Progenitor cell of endocrine pancreas (in vitro differentiated cells): Measurements from ENCODE around the gene KLHDC9. TPM values are rescaled to one million over a fixed set of nuclear protein-coding genes. Genes with fewer than 3 reads are reported as not detected.
A peak's percentile ranks its signal among the peaks of the same experiment; 100 is the strongest.

Experiments
- DNase-seq: peaks from one replicate; pipeline ENCODE4 v3.0.0; 2021; ENCODE audit warnings: low spot score; ENCODE audit not compliant: unreplicated experiment
- H3K27ac Mint-ChIP-seq: 2 replicates; pipeline ENCODE4 v1.8.0; 2021; ENCODE audit warnings: mild to moderate bottlenecking, moderate library complexity, mixed read lengths
- H3K27me3 Mint-ChIP-seq: 2 replicates; pipeline ENCODE4 v1.8.0; 2021; ENCODE audit warnings: mixed read lengths
- H3K36me3 Mint-ChIP-seq: 2 replicates; pipeline ENCODE4 v1.8.0; 2022; ENCODE audit warnings: mixed read lengths; ENCODE audit not compliant: insufficient read depth
- H3K4me1 Mint-ChIP-seq: 2 replicates; pipeline ENCODE4 v1.8.0; 2021; ENCODE audit warnings: low read depth, mixed read lengths
- H3K4me3 Mint-ChIP-seq: 2 replicates; pipeline ENCODE4 v1.8.0; 2021; ENCODE audit warnings: low read depth, mild to moderate bottlenecking, moderate library complexity, mixed read lengths
- H3K9me3 Mint-ChIP-seq: 2 replicates; pipeline ENCODE4 v1.8.0; 2021; ENCODE audit warnings: low read depth, mixed read lengths
- total RNA-seq: library from RNA; stranded (reverse); gene quantifications from 2 replicates; pipeline ENCODE4 v1.2.1, GENCODE V29; 2021
- TF ChIP-seq, protein P1 (sequence below): fragments of 200-600 bp; sonication (generic); IDR thresholded peaks from one replicate; pipeline ENCODE4 v1.5.0; 2021; ENCODE audit warnings: antibody characterized with exemption, mild to moderate bottlenecking; ENCODE audit not compliant: unreplicated experiment

Gene KLHDC9
- total RNA-seq, 1 donor from 2014 or later, result 14.7 TPM

DNA sequence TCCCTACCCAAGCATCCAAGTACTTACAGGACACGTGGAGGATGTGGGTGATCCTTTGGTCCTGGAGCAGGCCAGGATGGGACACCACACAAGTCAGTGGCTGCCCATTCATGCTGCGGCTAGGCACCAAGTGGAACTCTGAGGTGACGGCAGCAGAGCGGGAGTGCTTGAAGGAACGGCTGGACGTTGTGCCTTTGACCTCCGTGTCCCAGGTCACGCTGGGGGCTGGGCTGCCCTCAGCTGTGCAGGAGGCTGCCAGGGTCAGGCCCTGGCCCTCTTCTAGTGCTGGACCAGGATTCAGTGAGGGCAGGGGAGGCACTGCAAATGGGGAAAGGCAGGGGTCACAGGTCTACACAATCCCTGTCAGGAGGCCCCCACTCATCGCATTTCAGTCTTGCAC is 20.7 kb upstream of the KLHDC9 start:
- peaks cover 3% of the 10 kb centered on the region for H3K4me1 Mint-ChIP-seq
- H3K4me3 Mint-ChIP-seq, result no peak overlapping the region
- H3K27ac Mint-ChIP-seq, result no peak overlapping the region
- DNase-seq, result no peak
- H3K27me3 Mint-ChIP-seq, result no peaks in the 10 kb centered on the region
- TF ChIP-seq, protein P1, sequence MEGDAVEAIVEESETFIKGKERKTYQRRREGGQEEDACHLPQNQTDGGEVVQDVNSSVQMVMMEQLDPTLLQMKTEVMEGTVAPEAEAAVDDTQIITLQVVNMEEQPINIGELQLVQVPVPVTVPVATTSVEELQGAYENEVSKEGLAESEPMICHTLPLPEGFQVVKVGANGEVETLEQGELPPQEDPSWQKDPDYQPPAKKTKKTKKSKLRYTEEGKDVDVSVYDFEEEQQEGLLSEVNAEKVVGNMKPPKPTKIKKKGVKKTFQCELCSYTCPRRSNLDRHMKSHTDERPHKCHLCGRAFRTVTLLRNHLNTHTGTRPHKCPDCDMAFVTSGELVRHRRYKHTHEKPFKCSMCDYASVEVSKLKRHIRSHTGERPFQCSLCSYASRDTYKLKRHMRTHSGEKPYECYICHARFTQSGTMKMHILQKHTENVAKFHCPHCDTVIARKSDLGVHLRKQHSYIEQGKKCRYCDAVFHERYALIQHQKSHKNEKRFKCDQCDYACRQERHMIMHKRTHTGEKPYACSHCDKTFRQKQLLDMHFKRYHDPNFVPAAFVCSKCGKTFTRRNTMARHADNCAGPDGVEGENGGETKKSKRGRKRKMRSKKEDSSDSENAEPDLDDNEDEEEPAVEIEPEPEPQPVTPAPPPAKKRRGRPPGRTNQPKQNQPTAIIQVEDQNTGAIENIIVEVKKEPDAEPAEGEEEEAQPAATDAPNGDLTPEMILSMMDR, result no peak
- no peaks in the 10 kb centered on the region for H3K36me3 Mint-ChIP-seq
- H3K9me3 Mint-ChIP-seq, result no peaks in the 10 kb centered on the region

DNA sequence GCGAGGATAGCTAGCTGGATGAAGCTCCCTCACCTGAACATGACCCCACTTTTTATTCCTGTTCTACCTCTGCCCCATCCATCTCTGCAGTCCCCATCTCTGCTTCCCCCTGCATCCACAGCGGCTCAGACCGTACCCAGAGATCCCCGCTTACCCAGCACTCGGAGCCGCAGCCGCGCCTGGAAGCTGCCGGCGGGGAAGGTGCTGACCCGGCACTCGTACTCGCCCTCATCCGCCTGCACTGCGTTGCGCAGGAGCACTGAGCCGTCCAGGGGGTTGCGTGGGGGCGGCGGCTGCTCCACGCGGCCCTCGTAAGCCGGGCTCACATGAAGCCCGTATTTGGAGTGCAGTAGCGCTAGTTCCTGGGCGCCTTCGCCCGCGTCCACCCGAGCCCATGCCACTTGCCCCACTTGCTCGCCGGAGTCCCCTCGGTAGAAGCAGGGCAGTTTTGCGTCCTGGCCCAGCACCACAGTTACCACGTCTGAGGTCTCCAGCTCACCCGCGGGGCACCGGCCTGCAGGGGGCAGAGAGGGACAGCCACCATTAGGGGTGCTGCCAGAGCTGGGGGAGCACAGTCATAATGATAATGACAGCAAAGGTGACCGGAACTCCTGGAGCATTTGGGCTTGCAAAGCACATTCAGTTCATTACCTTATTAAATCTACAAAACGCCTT is 18.6 kb upstream of the KLHDC9 start:
- Mint-ChIP-seq H3K9me3 (no peaks in the 10 kb centered on the region), H3K36me3 (no peaks in the 10 kb centered on the region), H3K27me3 (no peaks in the 10 kb centered on the region), H3K4me1 (peaks cover 18% of the 10 kb centered on the region), H3K4me3 (no peak overlapping the region), H3K27ac (no peak overlapping the region)
- TF ChIP-seq, protein P1, result no peak
- DNase-seq, result no peak

DNA sequence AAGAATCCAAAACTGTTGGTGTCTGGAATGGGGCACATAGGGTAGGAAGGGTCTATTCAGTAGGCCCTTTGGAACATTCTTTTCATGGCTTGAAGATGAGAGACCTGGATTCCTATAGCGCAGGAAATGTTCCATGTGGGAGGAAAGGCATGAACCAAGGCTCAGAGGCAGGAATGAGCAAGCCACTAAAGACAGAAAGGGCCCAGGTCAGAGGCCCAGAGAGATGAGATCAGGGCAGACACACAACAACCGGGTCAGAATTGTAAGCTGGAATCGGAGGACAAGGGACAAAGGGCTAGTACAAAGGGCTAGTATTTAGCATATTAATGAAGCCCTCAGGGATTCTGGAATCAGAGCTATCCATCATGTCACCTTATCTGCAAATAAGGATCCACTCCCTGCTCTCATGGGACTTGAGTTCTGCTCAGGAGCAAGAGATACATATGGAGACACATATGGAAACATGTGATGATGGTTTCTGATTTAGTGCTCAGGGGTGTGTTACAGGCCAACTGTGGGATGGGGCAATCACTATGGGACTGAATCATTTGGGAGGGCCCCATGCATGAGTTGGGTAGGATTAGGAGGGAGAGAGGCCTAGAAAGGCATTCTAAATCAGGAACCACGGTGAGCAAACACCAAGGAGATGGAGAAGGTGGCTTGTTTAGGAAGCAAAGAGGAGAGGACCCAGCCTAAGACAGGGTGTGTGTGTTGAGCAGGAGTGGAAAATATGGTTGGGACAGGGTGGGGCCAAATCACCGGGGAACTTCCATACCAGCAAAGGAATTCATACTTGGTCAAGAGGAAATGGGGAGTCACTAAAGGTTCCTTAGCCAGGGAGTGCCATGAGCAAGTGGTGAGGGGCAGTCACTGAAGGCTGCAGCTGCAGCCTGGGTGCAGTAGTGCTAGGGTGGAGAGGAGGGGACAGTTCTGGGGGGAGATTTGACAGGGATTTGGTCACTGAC is 17.4 kb upstream of the KLHDC9 start:
- Mint-ChIP-seq H3K9me3 (no peaks in the 10 kb centered on the region), H3K27ac (peak overlapping the region; percentile 46), H3K36me3 (no peaks in the 10 kb centered on the region), H3K4me3 (no peak overlapping the region), H3K27me3 (no peaks in the 10 kb centered on the region), H3K4me1 (peaks cover 24% of the 10 kb centered on the region)
- DNase-seq, result no peak
- TF ChIP-seq, protein P1, result no peak

DNA sequence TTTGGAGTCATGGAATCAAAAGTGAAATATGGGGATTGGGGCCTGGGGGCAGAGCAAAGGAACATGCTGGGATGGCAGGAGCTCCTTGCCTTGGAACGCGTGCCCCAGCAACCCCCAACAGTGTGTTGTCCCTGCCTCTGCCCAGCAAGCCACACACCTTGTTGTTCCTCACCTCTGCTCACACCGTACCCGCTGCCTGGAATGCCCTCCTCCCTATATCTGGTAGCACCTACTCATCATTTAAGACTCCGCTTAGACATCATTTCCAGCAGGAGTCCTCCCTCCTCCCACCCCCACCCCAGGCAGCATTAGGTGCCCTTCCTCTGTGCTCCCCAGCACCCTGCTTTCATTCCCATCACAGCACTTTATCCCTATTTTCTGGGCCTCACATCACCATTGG is 16.6 kb upstream of the KLHDC9 start:
- peaks cover 30% of the 10 kb centered on the region for H3K4me1 Mint-ChIP-seq
- no peaks in the 10 kb centered on the region for H3K27me3 Mint-ChIP-seq
- no peak for DNase-seq
- H3K4me3 Mint-ChIP-seq, result no peak overlapping the region
- no peaks in the 10 kb centered on the region for H3K36me3 Mint-ChIP-seq
- TF ChIP-seq, protein P1, result no peak
- H3K9me3 Mint-ChIP-seq, result no peaks in the 10 kb centered on the region
- H3K27ac Mint-ChIP-seq, result peak overlapping the region; percentile 14

DNA sequence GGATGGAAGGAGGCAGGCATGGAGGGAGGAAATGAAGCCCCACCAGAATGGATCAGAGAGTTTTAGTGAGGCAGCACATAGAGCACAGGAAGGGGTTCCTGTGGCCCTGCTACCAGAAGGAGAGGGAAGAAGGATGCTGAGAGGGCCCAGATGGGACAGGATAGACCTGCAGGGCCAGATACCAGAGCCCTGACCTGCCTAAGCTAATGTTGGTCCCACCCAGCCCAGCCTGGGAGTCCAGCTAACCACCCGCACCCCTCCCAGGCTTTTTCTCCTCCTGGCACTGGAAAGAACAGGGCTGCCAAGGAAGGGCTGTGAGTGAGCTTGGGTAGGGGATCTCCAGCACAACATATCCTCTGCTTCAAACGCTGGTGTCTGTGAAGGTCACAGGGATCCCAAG is 15.7 kb upstream of the KLHDC9 start:
- Mint-ChIP-seq H3K4me1 (peaks cover 31% of the 10 kb centered on the region), H3K4me3 (no peak overlapping the region), H3K27ac (peak overlapping the region; percentile 98), H3K27me3 (no peaks in the 10 kb centered on the region), H3K36me3 (no peaks in the 10 kb centered on the region), H3K9me3 (no peaks in the 10 kb centered on the region)
- TF ChIP-seq, protein P1, result no peak
- no peak for DNase-seq
